Globus pallidus (tissue), 1 donor: ENCODE measurements around the gene LRP5.
"Not testable (repeated sequence)": the region's sequence is repeated elsewhere in the genome, so short reads cannot be mapped to it uniquely, and the experiment has no call there.

Source experiments
- DNase-seq: peaks from one replicate; pipeline ENCODE4 v3.0.0-alpha.2; 2015; ENCODE audit warnings: low spot score

Gene LRP5

DNA sequence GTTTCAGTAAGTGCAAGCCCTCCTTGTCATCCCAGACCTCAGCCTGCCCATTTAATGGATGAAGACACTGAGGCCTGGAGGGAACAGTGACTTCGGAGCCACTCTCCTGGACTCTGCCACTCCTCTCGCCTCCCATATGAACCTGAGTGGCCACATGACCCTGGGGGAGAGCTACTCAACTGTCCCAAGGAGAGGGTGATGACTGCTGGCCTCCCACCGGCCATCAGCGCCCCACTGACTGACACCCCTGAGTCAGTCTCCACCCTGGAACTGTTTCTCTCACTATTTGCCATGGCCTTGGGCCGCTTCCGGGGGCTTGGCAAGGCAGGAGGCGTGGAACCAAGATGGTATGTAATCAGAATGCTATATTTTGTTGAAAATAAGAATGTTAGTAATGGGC lies 17.1 kb downstream of the LRP5 start:
- no peak for DNase-seq

DNA sequence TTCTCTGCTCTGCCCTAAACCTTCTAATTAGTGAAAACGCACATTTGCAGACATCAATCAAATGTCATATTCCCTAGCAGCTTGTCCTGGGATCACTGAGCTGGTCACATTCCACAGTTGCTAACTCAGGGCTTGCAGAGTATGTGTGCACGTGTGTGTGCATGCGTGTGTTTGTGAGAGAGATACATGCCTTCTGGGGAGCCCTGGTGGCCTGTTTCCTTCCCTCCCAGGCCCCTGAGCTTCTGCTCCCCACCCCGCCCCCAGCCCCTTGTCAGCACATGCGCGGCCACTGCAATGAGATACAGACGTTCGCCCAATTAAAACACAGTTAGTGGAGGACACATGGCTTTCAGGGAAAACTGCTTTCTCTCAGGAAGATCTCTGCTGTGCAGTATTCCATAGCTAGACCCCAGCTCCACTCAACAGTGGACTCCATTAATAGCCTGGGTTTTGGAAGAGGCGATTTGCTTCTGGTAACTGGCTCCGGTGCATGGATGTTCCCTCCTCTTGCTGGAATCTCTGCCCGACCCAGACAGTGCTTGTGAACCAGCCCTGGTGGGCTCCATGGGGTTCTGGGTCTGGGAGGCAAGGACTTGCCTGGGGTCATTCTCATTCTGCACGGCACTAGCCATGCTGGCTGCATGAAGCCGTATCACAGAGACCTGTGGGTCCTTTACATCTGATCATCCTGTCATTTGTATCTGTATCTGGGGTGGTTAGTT lies 17.7 kb downstream of the LRP5 start:
- DNase-seq: no peak

DNA sequence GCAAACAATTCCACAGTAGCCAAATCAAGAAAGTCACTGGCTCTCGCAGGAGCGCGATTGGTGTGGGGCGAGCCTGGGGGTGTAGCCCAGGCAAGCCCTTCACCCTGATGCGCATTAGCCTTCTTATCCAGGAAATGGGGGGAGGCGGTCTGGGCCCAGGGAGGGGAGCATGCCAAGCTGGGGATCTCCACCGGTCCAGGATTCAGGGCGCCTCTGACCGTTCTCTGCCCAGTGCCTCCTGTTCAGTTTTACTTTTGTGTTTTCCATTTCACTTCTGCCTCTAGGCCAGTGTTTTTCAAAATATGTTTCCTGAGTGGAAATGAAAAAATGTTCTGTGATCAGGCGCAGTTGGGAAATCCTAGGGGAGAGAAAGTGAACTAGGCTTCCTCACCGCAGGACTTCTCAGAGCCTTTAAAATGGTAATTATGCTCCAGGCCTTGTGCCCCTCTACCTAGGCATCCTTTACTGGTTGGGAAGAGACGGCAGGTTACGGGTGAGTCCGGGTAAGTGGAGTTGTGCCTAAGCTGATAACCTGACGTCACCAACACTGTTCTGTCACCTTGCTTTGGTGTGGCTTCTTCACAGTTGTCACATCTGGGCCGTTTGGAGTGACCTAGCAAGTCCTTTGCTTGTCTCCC lies 18.4 kb downstream of the LRP5 start:
- DNase-seq: no peak

DNA sequence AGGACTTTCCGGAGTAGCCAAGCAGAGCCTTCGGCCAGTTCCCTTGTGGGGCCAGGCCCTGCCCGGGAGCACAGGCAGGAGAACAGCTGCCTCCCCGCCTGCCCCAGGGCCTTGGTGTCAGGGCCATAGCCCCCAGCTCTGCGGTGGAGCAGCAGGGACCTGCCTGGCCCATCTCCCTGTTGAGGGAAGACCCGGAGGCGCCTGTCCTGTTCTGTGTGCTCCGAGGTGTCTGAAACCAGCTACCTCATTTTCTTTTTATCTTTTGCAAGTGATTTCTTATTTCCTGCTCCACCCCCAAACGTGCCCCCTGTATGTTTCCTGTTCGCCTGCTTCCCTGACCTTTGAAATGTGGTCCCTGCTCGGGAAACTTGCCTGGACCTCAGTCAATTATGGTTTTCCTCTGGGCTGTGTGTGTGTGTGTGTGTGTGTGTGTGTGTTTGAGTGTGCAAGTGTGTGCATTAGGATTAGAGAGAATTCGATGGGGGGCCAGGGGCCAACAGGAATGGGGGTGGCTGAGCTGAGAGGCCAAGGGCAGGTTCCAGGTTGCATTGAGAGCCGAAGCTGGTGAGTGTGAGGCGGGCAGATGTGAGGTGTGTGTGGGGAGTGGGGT lies 19.1 kb downstream of the LRP5 start:
- no peak for DNase-seq

DNA sequence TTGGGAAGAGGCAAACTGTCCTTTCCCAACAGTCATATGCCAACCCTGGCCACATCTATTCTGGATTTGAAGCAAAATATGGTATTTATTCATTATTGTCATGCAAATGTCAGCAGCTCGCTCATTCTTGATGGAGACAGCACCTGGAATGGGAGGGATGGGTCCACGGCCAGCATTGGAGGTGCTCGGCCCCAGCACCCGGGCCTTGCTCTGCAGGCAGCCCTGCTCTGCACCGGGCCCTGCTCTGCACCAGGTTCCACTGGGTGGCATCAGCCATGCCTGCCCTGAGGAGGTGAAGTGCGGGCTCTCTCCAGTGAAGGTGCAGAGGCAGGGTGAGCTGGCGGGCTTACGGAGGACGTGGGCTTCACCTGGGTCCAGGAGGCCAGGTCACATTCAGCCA lies 19.8 kb downstream of the LRP5 start:
- DNase-seq: no peak

DNA sequence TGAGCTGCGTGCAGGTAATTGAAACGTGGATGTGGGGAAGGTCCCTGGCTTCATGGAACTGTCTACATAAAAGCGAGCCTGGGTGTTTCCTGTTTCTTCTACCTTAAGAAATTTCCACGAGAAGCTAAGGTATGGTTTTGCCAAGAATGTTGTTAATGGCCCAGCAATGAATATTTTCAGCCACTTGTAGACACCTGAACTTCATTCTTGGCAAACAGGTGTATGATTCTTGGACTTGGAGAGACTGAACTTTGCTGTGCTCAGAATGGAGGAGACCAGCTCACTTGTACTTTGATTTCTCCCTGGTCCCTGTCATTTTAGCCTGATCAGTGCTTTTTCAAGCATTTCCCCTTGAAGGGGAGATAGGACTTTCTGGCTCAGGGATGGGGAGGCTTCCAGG lies 20.8 kb downstream of the LRP5 start:
- no peak for DNase-seq

DNA sequence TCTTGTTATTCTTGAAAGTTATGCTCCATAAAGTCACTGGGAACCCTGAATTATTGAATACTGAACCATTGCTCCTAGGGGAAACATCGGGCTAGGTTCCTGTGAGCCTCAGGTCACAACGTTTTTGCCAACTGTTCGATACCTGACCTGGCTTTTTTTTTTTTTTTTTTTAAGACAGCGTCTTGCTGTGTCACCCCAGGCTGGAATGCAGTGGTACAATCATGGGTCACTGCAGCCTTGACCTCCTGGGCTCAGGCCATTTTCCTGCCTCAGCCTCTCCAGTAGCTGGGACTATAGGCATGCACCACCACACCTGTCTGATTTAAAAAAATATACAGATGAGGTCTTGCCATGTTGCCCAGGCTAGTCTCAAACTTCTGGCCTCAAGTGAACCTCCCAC lies 22.5 kb downstream of the LRP5 start:
- DNase-seq: no peak

DNA sequence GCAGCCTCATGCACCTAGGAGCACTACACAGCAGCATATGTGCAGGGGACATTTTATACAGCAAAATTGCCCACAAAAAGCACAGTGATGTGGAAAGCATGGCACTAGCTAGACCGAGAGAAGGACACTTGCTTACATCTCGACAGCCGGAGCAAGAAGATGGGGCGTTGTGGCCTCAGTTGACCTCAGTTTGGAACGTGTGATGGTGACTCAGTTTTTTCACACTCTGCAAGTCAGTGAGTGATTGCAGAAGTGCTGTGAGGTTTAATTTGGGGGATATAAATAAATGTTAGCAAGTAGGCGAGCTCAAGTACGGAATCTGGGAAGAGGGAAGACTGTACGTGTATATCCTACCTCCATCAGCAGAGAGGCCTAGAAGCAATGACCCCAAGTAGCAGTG lies 23.3 kb downstream of the LRP5 start:
- no peak for DNase-seq

DNA sequence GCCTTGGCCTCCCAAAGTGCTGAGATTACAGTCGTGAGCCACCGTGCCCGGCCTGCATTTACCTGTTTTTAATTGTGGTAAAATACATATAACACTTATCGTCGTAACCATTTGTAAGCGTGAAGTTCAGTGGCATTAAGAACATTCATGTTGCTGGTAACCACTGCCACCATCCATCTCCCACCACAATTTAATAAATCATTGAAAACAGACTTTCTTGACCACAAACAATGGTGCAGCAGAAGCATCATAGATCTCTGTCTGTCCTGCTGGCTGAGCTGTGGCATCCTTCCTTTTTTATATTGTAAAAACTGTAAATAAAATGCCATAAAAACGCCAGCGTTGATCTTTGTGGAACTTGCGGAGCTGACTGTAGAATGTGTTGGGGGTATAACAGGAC lies 24.3 kb downstream of the LRP5 start:
- no peak for DNase-seq

DNA sequence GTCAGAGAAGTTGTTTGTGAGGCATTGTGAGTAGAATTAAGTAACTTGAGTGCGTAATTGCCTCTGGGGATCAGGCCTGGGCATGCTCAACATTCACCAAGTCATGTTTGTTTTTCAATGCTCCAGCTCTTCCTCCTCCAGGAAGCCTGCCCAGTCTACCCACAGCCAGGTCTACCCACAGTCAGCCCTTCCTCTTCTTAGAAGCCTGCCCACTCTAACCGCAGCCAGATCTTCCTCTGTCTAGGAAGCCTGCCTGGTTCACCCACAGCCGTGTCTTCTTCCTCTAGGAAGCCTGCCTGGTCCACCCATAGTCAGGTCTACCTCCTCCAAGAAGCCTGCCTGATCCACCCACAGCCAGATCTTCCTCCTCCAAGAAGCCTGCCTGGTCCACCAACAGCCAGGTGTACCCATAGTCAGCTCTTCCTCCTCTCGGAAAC lies 25.0 kb downstream of the LRP5 start:
- DNase-seq: no peak

DNA sequence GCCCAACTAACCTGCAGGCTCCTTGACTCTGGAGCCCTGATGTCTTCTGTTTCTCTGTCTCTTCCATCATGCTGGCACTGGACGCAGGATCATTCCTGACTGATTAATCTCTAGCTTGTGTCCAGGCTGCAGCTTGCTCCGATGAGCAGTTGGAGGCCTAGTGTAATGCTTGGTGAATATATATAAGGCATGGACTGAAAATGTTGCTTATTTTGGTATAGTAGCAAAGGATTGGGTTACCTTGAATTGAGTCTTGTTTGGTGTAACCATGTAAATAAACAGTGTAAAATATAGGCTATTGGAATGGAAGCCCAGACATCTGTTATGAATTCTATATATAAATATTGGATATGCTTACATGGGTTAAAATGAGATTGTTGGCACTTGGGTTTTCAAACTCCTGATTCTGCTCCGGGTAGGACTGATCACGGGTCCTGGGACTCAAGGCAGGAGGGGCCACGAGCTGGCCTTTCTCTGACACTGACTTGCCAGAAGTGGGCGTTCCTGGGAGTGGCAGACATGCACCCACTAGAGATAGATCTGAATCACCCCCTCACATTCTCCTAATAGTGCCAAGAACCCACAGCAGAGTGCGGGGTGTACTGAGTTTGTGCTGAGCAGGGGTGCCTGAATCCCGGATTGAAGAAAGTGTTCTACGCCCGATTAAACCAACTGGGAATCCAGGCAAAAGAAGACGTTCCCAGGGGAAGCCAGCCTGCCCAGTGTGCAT lies 25.8 kb downstream of the LRP5 start:
- no peak for DNase-seq

DNA sequence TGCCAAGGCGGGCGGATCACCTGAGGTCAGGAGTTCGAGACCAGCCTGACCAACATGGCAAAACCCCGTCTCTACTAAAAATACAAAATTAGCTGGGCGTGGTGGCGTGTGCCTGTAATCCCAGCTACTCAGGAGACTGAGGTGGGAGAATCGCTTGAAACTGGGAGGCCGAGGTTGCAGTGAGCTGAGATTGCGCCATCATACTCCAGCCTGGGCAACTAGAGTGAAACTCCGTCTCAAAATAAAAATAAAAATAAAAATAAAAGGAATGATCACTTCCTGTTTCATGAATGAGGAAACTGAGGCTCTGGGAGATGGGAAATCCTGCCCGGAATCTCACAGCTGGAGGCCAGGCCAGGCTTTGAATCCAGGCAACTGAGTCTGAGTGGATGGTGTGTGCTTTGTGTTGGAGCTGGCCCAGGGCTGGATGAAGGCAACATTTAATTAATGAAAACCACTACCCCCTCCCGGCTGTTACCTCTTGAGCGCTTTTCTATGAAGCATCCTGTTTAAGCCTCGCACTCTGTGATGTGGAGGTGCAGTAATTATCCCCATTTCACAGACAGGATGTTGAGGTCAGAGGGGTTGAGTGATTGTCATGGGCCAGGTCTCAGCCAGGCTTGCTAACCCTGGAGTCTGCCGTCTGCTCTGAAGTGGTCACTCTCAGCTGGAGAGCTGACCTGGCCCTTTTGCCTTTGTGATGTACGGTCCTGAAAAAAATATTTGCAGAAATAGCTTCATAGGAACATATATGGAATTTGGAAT lies 27.8 kb downstream of the LRP5 start:
- DNase-seq: no peak

DNA sequence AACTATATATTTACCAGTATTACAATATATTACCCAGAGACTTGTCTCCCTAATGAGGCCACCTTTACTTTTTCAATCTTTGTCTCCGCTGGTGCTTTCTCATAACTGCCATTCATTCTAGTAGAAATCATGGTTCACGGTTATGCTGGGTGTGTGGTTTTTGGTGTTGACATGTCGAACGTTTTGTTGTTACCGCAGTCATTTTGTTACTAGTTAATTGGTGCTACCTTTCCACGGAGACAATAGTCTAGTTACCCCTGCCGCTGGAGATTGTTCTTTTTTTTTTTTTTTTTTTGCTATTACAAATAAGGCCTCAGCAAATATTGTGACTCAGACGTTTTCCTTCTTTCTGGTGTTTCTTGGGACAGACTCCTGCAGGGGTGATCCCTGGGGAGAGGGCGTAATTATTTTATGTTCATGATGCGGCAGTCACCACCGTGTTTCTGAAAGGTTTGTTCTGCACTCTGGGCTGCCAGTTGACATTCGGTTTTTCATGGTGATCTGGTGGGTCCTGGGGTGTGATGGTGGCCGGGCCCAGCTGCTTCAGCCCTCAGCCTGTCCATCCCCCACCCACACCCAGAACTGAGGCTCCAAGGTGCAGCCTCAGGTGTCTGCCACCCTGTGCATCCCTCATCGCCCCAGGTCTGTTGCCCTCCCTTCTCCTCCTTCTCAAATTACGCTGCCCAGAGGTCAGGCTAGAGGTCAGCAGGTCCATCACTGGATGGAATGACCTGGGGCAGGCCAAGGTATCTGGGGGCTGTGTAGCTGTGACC lies 28.6 kb downstream of the LRP5 start:
- DNase-seq: no peak

DNA sequence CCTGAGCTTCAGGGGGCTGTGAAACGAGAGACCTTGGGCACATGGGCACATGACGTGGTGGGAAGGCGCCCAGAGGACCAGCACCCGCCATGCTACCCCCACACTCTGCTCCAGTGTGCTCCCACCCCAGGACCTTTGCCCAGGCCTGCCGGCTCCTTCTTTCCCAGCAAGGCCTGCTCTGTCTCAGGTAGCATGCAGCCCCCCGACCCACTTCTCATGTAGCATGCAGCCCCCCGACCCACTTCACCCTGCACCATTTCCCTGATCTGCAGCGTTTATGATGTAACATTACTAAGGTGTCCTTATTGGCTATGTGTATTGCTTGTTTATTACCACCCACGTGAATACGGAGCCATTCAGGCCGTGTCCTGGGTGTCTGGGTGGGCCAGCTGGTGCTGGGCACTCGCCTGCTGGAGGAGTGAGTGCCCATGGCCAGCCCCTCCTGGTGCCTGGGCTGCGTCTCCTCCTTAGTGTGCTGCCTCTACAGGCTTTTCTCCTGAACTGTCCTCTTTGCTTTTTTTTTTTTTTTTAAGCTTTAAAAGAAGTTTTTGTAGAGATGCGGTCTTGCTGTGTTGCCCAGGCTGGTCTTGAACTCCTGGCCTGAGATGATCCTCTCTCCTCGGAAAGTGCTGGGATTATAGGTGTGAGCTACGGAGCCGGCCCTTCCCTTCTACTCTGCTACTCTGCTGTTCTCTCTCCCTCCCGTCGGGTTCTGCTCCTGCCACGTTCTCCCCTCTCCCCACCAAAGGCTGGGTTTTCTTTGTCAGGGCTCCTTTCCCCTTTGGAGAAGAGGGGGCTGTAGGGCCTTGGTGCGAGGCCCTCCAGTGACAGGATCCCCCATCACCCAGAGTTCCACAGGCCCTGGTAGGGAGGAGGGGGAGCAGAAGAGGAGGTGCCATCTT lies 29.4 kb downstream of the LRP5 start:
- DNase-seq: no peak

DNA sequence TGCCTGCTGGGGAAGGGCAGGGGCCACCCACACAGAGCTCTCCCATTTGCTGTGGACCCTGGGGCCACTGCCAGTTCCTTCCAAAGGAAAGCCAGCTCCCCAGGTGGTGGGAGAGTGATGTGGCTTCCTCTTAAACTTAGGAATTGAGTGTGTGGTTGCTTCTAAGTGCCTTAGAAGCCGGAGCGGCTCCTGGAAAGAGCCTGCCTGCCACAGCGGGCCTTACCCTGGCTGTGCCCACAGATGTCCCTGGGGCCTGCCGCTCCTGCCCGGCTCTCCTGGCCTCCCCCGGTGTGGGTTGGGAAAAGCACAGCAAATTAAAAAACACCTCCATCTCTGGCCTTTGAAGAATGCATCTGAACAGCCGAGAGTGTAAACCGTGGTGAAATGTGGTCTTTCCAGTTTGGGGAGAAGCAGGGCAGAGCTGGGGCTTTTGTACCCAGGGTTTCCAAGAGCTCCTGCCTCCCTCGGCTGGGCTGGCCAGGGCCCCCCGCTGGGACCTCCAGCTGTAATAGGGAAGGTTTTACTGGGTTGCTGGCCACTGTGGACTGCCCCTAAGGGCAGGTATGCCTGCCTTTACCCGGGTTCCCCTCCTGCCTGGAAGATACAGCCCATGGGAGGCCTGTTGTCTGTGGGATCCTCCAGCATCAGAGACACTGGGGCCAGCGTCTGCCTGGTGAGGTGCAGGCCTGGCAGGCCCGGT lies 30.2 kb downstream of the LRP5 start:
- no peak for DNase-seq

DNA sequence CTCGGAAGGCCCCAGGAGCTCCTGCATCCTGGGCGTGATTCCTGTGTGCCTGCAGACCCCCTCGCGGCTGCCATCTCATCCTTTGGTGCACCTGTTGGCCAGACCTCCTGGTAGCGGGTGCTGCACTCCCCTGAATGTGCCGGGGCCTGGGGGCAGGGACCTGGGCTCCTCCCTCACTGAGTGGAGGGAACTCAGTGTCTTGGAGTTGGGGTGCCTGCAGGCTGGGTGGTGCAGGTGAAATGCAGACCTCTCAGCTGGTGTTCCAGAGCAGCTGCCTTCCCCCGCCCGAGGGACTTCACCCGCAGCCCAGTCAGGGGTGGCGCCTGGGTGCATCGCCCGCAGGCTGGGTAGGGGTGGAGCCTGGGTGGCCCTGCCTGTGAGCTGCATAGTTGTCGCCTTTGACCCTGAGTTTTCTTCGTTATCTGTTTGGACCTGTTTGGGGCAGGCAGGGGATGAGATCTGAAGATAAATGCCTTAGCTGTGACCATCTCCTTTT lies 31.4 kb downstream of the LRP5 start:
- no peak for DNase-seq

DNA sequence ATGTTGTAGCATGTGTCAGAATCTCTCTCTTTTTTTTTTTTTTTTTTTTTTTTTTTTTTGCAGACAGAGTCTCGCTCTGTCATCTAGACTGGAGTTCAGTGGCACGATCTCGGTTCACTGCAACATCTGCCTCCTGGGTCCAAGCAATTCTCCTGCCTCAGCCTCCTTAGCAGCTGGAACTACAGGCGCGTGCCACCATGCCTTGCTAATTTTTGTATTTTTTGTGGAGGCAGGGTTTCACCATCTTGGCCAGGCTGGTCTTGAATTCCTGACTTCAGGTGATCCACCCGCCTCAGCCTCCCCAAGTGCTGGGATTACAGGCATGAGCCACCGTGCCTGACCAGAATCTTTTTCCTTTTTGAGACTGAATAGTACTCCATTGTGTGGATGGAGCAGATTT lies 32.4 kb downstream of the LRP5 start:
- DNase-seq: not testable (repeated sequence)

DNA sequence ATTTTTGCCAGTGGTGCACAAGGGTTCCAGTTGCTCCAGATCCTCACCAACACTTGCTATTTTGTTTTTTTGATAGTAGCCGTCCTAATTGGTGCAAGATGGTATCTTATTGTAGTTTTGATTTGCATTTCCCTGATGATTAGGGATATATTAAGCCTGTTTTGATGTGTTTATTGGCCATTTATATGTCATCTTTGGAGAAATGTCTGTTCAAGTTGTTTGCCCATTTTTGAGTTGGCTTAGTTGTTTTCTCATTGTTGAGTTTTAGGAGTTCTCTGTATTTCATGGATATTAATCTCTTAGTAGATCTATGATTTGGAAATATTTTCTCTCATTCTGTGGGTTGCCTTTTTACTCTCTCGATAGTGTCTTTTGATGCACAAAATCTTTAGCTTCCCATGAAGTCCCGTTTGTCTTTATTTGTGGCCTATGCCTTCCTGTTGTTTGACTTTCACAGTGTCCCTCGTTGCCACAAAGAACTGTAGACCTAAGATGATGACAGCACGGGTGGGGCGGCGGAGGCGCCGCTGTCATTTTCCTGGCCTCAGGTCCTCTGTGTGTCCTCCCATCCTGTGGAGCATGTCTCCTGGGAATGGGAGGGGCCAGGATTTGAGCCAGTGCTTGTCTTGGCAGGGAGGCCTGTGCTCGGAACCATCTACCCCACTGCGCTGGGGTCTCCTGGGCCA lies 33.5 kb downstream of the LRP5 start:
- no peak for DNase-seq

DNA sequence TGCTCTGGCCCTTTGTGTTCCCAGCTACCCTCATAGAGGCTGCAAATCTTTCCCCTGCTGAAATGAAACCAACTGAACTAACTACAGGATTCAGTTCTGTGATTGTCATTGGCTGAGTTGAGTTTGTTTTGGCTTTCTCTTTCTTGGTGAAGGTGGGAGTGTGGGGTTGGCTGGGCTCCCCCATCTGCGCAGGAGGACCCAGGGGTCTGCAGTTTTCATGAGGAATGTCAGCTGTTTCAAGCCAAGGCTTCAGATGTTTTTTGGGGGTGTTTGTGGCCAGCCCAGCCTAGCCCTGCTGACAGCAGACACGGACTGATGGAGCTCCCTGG lies 34.0 kb downstream of the LRP5 start:
- no peak for DNase-seq
